ENCODE results near the gene RER1. TPM values are rescaled to one million over a fixed set of nuclear protein-coding genes. Genes with fewer than 3 reads are reported as not detected.

The RER1 gene
- total RNA-seq, 3 donors from 2014 or later (not counting 1 experiment from before 2014, with no cell fraction given), result 89.2 to 98.9 (median 91.9) TPM

GRCh38 chr1:2382621-2383361 lies 8.8 kb upstream of the RER1 start:
- 61% methylated on average over 13 of the region's 13 CpGs for WGBS (ENCODE audit: insufficient coverage)
- no peaks in the 10 kb centered on the region for H3K4me1 Mint-ChIP-seq
- H3K4me3 Mint-ChIP-seq, result no peak overlapping the region
- no peaks in the 10 kb centered on the region for H3K9me3 Mint-ChIP-seq
- peak; percentile 27 for TF ChIP-seq CTCF (IDR thresholded peaks at IDR 0.05)
- Histone ChIP-seq H3K4me3 (ENCODE audit: low read length) (no peak overlapping the region), H3K27ac (ENCODE audit: low read length) (no peak overlapping the region), H3K4me1 (ENCODE audit: control insufficient read depth, insufficient read depth, low read length) (peaks cover 22% of the 10 kb centered on the region), H3K36me3 (ENCODE audit: control insufficient read depth, insufficient read depth, low read length) (no peaks in the 10 kb centered on the region), H3K27me3 (ENCODE audit: control insufficient read depth, insufficient read depth, low read length) (no peaks in the 10 kb centered on the region), H3K9me3 (ENCODE audit: control insufficient read depth, insufficient read depth, low read length) (no peaks in the 10 kb centered on the region)
- no peaks in the 10 kb centered on the region for H3K36me3 Mint-ChIP-seq
- no peak overlapping the region for H3K27ac Mint-ChIP-seq
- ATAC-seq (peak in 1 of 3 donors; percentile 25), DNase-seq (peak in 1 of 2 donors; percentile 54)
- intact Hi-C loops (cut with micrococcal nuclease), result loop anchor here (5.0 to 10.0 kb wide), 2 partner anchors 290 to 438 kb away; no protein-coding TSS in a partner anchor
- H3K27me3 Mint-ChIP-seq (ENCODE audit: low read depth in 2 of 2), result no peaks in the 10 kb centered on the region

DNA sequence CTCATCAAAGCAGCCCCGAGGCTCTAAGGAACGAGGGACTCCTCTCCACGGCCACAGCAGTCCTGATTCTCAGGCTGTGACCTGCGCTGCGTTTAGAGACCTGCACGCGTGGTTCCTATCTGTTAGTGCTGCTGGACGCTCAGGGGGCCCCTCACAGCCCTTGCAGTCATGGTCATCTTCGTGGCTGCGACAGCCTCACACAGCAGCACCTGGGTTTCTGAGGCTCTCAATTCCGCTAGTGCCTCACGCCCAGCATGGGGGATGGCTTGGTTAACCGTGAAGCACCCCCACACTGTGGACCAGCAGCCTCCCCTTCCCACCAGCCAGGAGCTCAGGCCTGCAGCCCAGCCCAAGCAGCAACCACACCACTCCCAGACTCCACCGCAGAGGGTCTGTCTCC lies 8.1 kb upstream of the RER1 start:
- Histone ChIP-seq H3K27me3 (ENCODE audit: control insufficient read depth, insufficient read depth, low read length) (no peaks in the 10 kb centered on the region), H3K4me3 (ENCODE audit: low read length) (no peak overlapping the region), H3K36me3 (ENCODE audit: control insufficient read depth, insufficient read depth, low read length) (no peaks in the 10 kb centered on the region), H3K9me3 (ENCODE audit: control insufficient read depth, insufficient read depth, low read length) (no peaks in the 10 kb centered on the region), H3K4me1 (ENCODE audit: control insufficient read depth, insufficient read depth, low read length) (peaks cover 22% of the 10 kb centered on the region), H3K27ac (ENCODE audit: low read length) (no peak overlapping the region)
- no peak for ATAC-seq
- Mint-ChIP-seq H3K27ac (no peak overlapping the region), H3K36me3 (no peaks in the 10 kb centered on the region), H3K4me3 (no peak overlapping the region), H3K27me3 (ENCODE audit: low read depth in 2 of 2) (no peaks in the 10 kb centered on the region), H3K9me3 (no peaks in the 10 kb centered on the region), H3K4me1 (no peaks in the 10 kb centered on the region)
- DNase-seq, result no peak
- intact Hi-C loops (cut with micrococcal nuclease), result loop anchor here (5.0 to 10.0 kb wide), 2 partner anchors 291 to 439 kb away; no protein-coding TSS in a partner anchor
- no peak for TF ChIP-seq CTCF (IDR thresholded peaks at IDR 0.05)
- 93% methylated on average over 14 of the region's 14 CpGs for WGBS (ENCODE audit: insufficient coverage)

GRCh38 chr1:2384130-2384860 lies 7.3 kb upstream of the RER1 start:
- H3K27ac Mint-ChIP-seq, result no peak overlapping the region
- Histone ChIP-seq H3K9me3 (ENCODE audit: control insufficient read depth, insufficient read depth, low read length) (no peaks in the 10 kb centered on the region), H3K27me3 (ENCODE audit: control insufficient read depth, insufficient read depth, low read length) (no peaks in the 10 kb centered on the region), H3K4me1 (ENCODE audit: control insufficient read depth, insufficient read depth, low read length) (peaks cover 17% of the 10 kb centered on the region), H3K27ac (ENCODE audit: low read length) (no peak overlapping the region), H3K4me3 (ENCODE audit: low read length) (no peak overlapping the region), H3K36me3 (ENCODE audit: control insufficient read depth, insufficient read depth, low read length) (no peaks in the 10 kb centered on the region)
- TF ChIP-seq CTCF (IDR thresholded peaks at IDR 0.05), result no peak
- intact Hi-C loops (cut with micrococcal nuclease), result loop anchor here (5.0 to 10.0 kb wide), 2 partner anchors 292 to 439 kb away; no protein-coding TSS in a partner anchor
- H3K9me3 Mint-ChIP-seq, result no peaks in the 10 kb centered on the region
- no peak for DNase-seq
- H3K36me3 Mint-ChIP-seq, result no peaks in the 10 kb centered on the region
- H3K4me3 Mint-ChIP-seq, result no peak overlapping the region
- 96% methylated on average over 19 of the region's 21 CpGs for WGBS (ENCODE audit: insufficient coverage)
- no peak for ATAC-seq
- H3K4me1 Mint-ChIP-seq, result no peaks in the 10 kb centered on the region
- H3K27me3 Mint-ChIP-seq (ENCODE audit: low read depth in 2 of 2), result no peaks in the 10 kb centered on the region
